ENCODE results near the gene ORC1. TPM values are rescaled to one million over a fixed set of nuclear protein-coding genes. Genes with fewer than 3 reads are reported as not detected.

The ORC1 gene
- total RNA-seq, 4 donors from 2014 or later = 0.22 to 1.2 (median 0.81) TPM

DNA sequence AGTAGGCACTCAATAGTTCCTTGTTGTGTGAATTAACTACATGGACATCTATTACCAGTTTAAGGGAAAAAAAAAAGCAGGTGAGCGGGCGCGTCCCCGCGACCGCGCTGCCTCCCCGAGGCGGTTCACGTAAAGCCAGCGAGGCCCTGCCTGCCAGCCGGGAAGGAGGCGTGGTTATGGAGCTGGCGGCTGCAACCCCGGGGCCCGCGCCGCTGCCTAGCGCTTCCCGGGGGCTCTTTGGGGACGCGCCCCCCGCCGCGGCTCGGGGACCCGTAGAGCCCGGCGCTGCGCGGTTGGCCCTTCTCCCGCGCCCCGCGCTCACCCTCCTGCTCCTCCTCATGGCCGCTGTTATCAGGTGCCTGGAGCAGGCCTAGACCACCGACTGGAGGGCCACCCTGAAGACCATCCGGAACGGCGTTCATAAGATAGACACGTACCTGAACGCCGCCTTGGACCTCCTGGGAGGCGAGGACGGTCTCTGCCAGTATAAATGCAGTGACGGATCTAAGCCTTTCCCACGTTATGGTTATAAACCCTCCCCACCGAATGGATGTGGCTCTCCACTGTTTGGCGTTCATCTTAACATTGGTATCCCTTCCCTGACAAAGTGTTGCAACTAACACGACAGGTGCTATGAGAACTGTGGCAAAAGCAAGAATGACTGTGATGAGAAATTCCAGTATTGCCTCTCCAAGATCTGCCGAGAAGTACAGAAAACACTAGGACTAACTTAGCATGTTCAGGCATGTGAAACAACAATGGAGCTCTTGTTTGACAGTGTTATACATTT lies 35.6 kb downstream of the ORC1 start:
- 5 to 8% methylated on average over 31 to 32 of the region's 51 CpGs for WGBS, 2 donors
- Histone ChIP-seq H3K27ac (peak overlapping the region; percentile 31 to 60 (median 55)), H3K9me3 (no peaks in the 10 kb centered on the region), H3K4me1 (peaks cover 12 to 13% of the 10 kb centered on the region in 2 donors), H3K4me3 (replicated peaks in 1 of 3) (peak overlapping the region; percentile 11 to 42 (median 31)), H3K36me3 (no peaks in the 10 kb centered on the region), H3K27me3 (no peaks in the 10 kb centered on the region)
- intact Hi-C loops (cut with DNase I) = loop anchor here (10.0 kb wide), 1 partner anchor 314 kb away; the partner anchor contains the start of genes BTF3L4 and TXNDC12
- TF ChIP-seq POLR2A (IDR thresholded peaks at IDR 0.05) = peak in 1 of 2 donors; percentile 46
- TF ChIP-seq, protein P1, sequence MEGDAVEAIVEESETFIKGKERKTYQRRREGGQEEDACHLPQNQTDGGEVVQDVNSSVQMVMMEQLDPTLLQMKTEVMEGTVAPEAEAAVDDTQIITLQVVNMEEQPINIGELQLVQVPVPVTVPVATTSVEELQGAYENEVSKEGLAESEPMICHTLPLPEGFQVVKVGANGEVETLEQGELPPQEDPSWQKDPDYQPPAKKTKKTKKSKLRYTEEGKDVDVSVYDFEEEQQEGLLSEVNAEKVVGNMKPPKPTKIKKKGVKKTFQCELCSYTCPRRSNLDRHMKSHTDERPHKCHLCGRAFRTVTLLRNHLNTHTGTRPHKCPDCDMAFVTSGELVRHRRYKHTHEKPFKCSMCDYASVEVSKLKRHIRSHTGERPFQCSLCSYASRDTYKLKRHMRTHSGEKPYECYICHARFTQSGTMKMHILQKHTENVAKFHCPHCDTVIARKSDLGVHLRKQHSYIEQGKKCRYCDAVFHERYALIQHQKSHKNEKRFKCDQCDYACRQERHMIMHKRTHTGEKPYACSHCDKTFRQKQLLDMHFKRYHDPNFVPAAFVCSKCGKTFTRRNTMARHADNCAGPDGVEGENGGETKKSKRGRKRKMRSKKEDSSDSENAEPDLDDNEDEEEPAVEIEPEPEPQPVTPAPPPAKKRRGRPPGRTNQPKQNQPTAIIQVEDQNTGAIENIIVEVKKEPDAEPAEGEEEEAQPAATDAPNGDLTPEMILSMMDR (IDR thresholded peaks at IDR 0.05) = peak in 1 of 6 experiments; percentile 34
- DNase-seq = peak; percentile 70 to 72

GRCh38 chr1:52367272-52367671 lies 37.0 kb downstream of the ORC1 start:
- DNase-seq = no peak
- 92 to 94% methylated on average over 5 of the region's 5 CpGs for WGBS, 2 donors
- no peak for TF ChIP-seq POLR2A (IDR thresholded peaks at IDR 0.05)
- TF ChIP-seq, protein P1 (IDR thresholded peaks at IDR 0.05) = no peak
- intact Hi-C loops (cut with DNase I) = loop anchor here (10.0 kb wide), 1 partner anchor 312 kb away; the partner anchor contains the start of genes BTF3L4 and TXNDC12
- Histone ChIP-seq H3K36me3 (peaks cover 3 to 5% of the 10 kb centered on the region in 2 donors), H3K9me3 (no peaks in the 10 kb centered on the region), H3K27me3 (no peaks in the 10 kb centered on the region), H3K4me3 (replicated peaks in 1 of 3) (no peak overlapping the region), H3K27ac (no peak overlapping the region), H3K4me1 (peaks cover 12 to 13% of the 10 kb centered on the region in 2 donors)

DNA sequence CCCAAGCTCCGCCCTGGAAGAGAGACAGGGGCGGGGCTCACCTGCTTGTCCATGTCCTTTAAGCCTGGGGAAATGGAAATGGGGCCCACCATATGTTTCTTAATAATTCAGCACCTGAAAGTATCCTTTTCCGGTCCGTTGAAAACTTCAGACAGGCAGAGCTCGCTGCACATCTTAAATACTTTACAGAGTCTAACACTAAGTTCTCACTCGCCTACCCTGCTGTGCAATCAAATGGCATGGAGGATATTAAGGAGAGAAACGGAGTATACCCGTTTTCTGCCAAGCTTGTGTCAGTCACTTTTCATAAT lies 37.8 kb downstream of the ORC1 start:
- WGBS, 2 donors = 25 to 26% methylated on average over 8 of the region's 8 CpGs
- peak overlapping the region; percentile 87 to 94 (median 88) for H3K27ac ChIP-seq
- no peaks in the 10 kb centered on the region for H3K27me3 ChIP-seq
- H3K4me3 ChIP-seq (replicated peaks in 1 of 3) = peak overlapping the region in 2 of 3 donors; percentile 3 to 90
- H3K4me1 ChIP-seq = peaks cover 12 to 13% of the 10 kb centered on the region in 2 donors
- intact Hi-C loops (cut with DNase I) = loop anchor here (10.0 kb wide), 1 partner anchor 312 kb away; the partner anchor contains the start of genes BTF3L4 and TXNDC12
- DNase-seq = no peak
- H3K36me3 ChIP-seq = peaks cover 9 to 11% of the 10 kb centered on the region in 2 donors
- no peak for TF ChIP-seq POLR2A (IDR thresholded peaks at IDR 0.05)
- TF ChIP-seq, protein P1 (IDR thresholded peaks at IDR 0.05) = no peak
- no peaks in the 10 kb centered on the region for H3K9me3 ChIP-seq

- 0 to 2% methylated on average over 14 to 20 of the region's 92 CpGs for WGBS, 2 donors
- Histone ChIP-seq H3K4me1 (peaks cover 12 to 13% of the 10 kb centered on the region in 2 donors), H3K27me3 (no peaks in the 10 kb centered on the region), H3K27ac (peak within 1 kb of the TSS; percentile 87 to 94 (median 88)), H3K4me3 (replicated peaks in 1 of 3) (peak within 1 kb of the TSS; percentile 59 to 98 (median 90)), H3K36me3 (peaks cover 14 to 16% of the 10 kb centered on the region in 2 donors), H3K9me3 (no peaks in the 10 kb centered on the region)
- TF ChIP-seq, protein P1 (IDR thresholded peaks at IDR 0.05) = peak in 3 of 6 experiments; percentile 29 to 59 (median 33)
- peak; percentile 71 to 93 for TF ChIP-seq POLR2A (IDR thresholded peaks at IDR 0.05)
- intact Hi-C loops (cut with DNase I) = loop anchor here (10.0 kb wide), 1 partner anchor 311 kb away; the partner anchor contains the start of genes BTF3L4 and TXNDC12
- peak; percentile 100 for DNase-seq
Measured at GRCh38 chr1:52365746-52366516, 38.3 kb downstream of the ORC1 start, which contains the start of gene CC2D1B. CC2D1B (minus strand) TSS chr1:52366205; CDS start chr1:52364620, 1,585 bp downstream.

Measured in thyroid gland (tissue), 4 donors.